ENCODE measurements around the gene FOXN3. TPM values are rescaled to one million over a fixed set of nuclear protein-coding genes. Genes with fewer than 3 reads are reported as not detected.

FOXN3 gene
- total RNA-seq, 1 donor from 2014 or later = 27.8 TPM

GRCh38 chr14:89249972-89250654 lies 166.9 kb downstream of the FOXN3 start:
- no peak overlapping the region for H3K4me3 ChIP-seq (ENCODE audit: low read depth, low read length)
- no peak for DNase-seq (ENCODE audit: low read depth)
- TF ChIP-seq CTCF (conservative IDR thresholded peaks at IDR 0.05; ENCODE audit: low read depth, low read length) = no peak

- DNase-seq (ENCODE audit: low read depth) = peak; percentile 37
- H3K4me3 ChIP-seq (ENCODE audit: low read depth, low read length) = no peak overlapping the region
- no peak for TF ChIP-seq CTCF (conservative IDR thresholded peaks at IDR 0.05; ENCODE audit: low read depth, low read length)
These were observed 167.9 kb downstream of the FOXN3 start for GRCh38 chr14:89249065-89249695.

- DNase-seq (ENCODE audit: low read depth) = no peak
- no peak for TF ChIP-seq CTCF (conservative IDR thresholded peaks at IDR 0.05; ENCODE audit: low read depth, low read length)
- H3K4me3 ChIP-seq (ENCODE audit: low read depth, low read length) = no peak overlapping the region
These were observed 168.5 kb downstream of the FOXN3 start for GRCh38 chr14:89248411-89249064.

GRCh38 chr14:89247457-89248122 lies 169.4 kb downstream of the FOXN3 start:
- DNase-seq (ENCODE audit: low read depth) = no peak
- no peak for TF ChIP-seq CTCF (conservative IDR thresholded peaks at IDR 0.05; ENCODE audit: low read depth, low read length)
- H3K4me3 ChIP-seq (ENCODE audit: low read depth, low read length) = no peak overlapping the region

- DNase-seq (ENCODE audit: low read depth) = no peak
- no peak for TF ChIP-seq CTCF (conservative IDR thresholded peaks at IDR 0.05; ENCODE audit: low read depth, low read length)
- H3K4me3 ChIP-seq (ENCODE audit: low read depth, low read length) = no peak overlapping the region
These were observed 170.7 kb downstream of the FOXN3 start for GRCh38 chr14:89246290-89246689.

- no peak overlapping the region for H3K4me3 ChIP-seq (ENCODE audit: low read depth, low read length)
- TF ChIP-seq CTCF (conservative IDR thresholded peaks at IDR 0.05; ENCODE audit: low read depth, low read length) = no peak
- no peak for DNase-seq (ENCODE audit: low read depth)
These were observed 171.2 kb downstream of the FOXN3 start for GRCh38 chr14:89245802-89246201.
